IPS-18c (cell line): ENCODE measurements around the gene PASD1.

Source experiments
- H3K4me3 ChIP-seq: 2 replicates; pipeline ENCODE4 v1.7.0; 2013; ENCODE audit warnings: low read depth, mild to moderate bottlenecking, low read length, moderate library complexity; ENCODE audit not compliant: insufficient read depth
- H3K9me3 ChIP-seq: one replicate; pipeline ENCODE4 v1.6.1; 2013; ENCODE audit warnings: mild to moderate bottlenecking, low read length, moderate library complexity; ENCODE audit not compliant: control insufficient read depth, insufficient read depth

Gene PASD1

DNA sequence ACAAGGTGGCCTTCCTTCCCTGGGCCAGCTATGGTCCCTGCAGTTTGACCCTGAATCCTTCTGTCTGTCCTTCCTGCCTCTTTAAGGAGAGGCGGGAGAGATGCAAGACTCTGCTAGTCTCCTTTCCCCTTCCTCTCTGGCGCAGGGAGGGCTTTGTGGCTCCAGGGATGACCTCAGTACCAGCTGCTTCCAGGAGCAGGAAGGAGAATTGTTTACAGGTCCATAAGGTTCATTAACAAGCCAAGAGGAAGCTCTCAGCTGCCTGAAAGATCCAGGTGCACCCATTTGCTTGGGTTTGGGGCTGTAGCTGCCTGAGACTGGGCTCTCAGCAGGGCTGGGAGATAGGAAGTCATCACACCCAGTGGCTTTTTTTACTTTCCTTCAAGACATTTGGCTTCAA lies 148.3 kb downstream of the PASD1 start:
- Histone ChIP-seq H3K4me3 (no peak overlapping the region; the same call in 1 of the 2 replicates), H3K9me3 (peaks cover 16% of the 10 kb centered on the region)

DNA sequence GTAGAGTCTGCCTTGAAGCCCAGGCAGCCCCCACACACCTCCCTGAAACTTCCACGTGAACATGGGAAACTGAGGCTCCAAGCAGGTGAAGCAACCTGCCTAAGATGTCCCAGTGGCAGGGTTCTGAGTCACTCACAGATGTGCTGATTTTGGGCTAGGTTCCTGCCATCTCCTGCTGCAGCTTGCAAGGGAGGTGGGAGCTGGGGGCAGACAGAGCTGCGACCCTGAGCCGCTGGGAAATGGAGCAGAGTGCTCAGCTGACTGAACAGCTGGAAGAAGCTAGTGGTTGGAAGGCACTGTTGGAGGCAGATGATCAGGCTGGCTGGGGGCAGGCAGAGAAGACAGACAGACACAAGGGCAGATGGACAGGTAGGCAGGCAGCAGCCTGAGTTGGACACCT lies 148.8 kb downstream of the PASD1 start:
- H3K9me3 ChIP-seq, result peaks cover 16% of the 10 kb centered on the region
- H3K4me3 ChIP-seq, result no peak overlapping the region

DNA sequence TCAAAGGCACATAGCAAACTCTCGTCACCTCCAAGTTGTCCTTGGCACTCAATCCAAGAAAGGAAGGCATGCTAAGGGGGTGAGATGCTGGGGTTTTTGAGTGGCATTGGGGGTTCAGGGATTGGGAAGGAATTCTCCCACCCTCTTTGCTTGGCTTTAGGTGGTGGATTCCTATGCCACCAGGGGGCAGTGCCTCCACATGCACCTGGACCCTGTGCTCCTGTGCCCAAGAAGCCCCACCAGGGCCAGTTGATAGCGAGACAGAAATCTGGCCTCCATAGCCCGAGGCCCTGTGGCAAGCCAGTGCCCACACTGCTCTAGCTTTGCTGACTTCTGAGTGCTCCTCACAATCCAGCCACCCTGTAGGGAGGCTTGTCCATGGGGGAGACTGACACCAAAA lies 150.4 kb downstream of the PASD1 start:
- H3K9me3 ChIP-seq, result peaks cover 14% of the 10 kb centered on the region
- H3K4me3 ChIP-seq, result no peak overlapping the region; the same call in 1 of the 2 replicates

DNA sequence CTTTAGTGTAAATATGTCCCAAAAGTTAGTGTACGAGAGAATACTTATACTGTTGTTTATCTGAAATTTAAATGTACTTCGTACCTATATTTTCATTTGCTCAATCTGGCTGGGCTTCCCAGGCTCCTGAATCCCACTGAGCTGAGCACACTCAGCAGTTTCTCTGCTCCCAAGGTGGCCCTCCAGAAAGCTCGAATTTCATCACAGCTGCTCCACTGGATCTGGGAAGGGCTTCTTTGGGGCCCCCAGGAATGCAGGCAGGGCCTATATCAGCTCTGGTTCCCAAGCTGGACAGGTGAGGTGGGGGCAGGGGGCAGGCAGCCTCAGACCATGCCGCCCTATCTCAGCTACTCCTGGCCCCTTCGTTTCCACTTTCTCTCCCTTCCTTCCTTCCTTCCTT lies 150.9 kb downstream of the PASD1 start:
- H3K9me3 ChIP-seq, result peaks cover 14% of the 10 kb centered on the region

DNA sequence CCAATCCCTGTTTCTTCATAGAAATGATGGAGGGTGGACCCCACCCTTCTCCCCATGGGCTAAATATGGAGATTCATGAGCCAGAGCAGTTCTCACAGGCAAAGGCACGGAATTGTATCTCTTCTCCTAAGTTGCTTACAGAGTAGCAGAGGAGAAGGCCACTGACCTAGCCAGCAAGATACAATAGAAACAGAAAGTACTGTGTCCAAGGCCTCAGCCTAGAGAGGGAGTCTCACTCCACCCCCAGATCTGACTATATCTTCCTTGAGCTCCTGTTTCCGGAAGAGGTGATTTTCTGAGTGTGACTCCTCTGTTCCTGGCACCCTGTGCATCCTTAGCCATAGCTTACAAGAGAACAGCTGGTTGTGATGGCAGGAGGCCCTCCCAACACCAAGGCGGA lies 152.3 kb downstream of the PASD1 start, which contains the start of gene FATE1:
FATE1 (plus strand) TSS at position 284 of the 400 bp plus-strand sequence; CDS start at position 369, 85 bp downstream.
- Histone ChIP-seq H3K4me3 (no peak within 1 kb of the TSS), H3K9me3 (peaks cover 9% of the 10 kb centered on the region)

More for the DNA sequence above, 150.9 kb downstream of the PASD1 start:
- no peak overlapping the region for H3K4me3 ChIP-seq

DNA sequence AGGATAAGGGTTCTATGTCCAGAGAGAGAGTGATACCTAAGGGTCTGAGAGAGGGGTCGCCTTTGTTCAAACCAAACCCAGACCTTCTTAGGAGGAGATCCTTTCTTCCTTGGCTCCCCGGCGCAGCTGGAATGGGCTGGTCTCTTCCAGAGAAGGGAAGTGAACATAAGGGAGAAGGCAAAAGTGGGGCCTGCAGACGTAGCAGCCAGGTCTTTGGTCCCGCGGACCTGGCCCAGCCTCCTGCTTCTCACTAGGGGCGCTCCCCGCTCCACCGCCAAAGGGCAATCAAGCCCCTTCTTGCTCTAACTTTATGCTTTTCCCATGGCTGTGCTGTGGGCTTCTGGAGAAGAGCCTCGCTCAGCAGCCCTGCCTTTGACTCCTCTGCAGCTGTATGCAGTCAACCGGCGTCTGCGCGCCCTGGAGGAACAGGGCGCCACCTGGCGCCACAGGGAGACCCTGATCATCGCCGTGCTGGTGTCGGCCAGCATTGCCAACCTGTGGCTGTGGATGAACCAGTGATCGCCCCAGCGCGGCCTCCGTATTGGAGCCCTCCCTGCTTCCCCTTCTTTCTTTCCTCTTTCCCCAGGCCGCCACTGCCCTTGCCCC lies 158.9 kb downstream of the PASD1 start:
- Histone ChIP-seq H3K4me3 (no peak overlapping the region), H3K9me3 (peaks cover 10% of the 10 kb centered on the region)

DNA sequence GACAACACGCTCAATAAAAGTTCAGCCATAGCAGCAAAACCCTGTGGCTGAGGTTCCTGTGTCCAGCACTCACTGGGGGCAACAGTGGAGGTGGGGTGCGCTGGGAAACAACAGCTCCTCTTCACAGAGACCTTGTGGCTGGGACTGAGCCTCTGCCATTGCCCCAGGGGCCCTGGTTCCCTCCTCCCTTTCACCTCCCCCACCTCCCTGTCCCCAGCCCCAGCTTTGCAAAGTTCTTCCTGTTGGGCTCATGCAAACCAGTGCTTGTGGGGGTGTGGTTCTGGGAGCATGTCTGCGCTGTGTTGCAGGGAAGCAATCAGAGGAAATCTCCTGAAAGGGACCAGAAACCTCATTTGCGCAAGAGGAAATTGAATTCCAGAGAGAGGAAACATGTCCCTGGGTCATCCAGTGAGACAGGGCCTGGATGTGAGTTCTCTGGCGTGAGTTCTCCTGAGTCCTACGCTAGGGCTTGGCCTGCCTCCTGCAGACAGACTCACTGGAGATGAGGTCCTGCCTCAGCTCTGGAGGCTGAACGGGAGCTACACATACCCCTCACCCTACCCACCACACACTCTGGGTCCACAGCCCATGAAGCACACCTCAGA lies 159.8 kb downstream of the PASD1 start:
- peaks cover 10% of the 10 kb centered on the region for H3K9me3 ChIP-seq
- H3K4me3 ChIP-seq, result no peak overlapping the region

DNA sequence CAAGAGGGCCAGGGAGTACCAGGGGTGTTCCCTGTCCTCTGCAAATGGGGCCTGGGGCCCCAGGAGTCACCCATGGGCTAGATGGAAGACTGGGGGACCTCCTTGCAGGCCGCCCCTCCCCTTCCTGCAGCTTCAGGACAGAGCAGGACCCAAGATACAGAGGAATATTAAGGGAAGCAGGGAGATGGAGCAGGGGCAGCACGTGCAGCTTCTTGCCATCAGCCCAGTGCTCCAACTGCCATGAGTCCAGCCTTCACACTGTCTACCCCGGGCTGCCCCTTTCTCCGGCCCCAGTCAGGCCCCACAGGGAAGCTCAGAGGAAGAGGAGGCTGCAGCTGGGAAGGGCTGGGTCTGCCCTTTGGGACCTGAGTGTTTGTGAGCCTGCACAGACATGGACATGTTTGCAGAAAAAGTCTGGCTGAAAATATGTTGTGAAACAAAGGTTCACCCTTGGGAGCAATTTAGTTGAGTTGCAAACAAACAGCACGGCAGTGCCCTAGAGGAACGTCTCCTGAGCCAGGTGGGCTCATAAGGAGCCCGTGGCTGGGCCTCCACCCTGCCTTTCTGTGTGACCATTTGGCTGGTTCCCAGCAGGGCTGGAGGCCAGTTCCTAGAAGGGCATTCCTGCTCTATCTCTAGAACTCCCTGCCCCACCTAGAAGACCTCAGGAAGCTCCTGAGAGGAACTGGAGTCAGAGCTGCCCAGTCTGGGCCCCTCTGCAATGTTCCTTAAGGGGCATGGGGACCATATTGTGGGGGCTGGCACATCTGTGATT lies 161.3 kb downstream of the PASD1 start:
- H3K9me3 ChIP-seq, result peaks cover 13% of the 10 kb centered on the region
- no peak overlapping the region for H3K4me3 ChIP-seq

DNA sequence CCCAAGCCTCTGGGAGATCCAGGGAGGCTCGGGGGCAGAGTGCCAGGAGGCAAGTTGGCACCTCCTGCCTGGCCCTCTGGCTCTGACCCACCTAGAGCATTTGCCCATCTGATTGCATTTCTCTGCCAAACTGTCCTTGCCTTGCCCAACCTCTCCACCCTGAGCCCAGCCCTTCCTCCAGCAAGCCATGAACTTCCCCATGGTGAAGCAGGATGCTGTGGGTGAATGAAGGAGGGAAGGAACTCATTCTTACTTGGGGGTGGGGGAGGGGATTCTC lies 161.8 kb downstream of the PASD1 start:
- H3K4me3 ChIP-seq, result no peak overlapping the region
- H3K9me3 ChIP-seq, result peaks cover 13% of the 10 kb centered on the region
